A673 (cell line): Measurements from ENCODE around the gene LIPI. TPM values are rescaled to one million over a fixed set of nuclear protein-coding genes. Genes with fewer than 3 reads are reported as not detected.

Source experiments
- BruUV-seq: library from RNA; stranded (reverse); fragments of 400-500 nt; replicated peaks from 2 replicates; lab custom pipeline; 2021; lab: Mats Ljungman, UMichigan
- CTCF ChIA-PET: fragments of 300-600 bp; sonication (Branson Sonifier 250); formaldehyde crosslinking; loops from one replicate; lab custom pipeline; 2022; ENCODE audit warnings: antibody characterized with exemption; lab: Charles Lee
- POLR2A ChIA-PET: fragments of 300-600 bp; sonication (Branson Sonifier 250); formaldehyde crosslinking; loops from one replicate; lab custom pipeline; 2022; ENCODE audit warnings: antibody characterized with exemption; ENCODE audit not compliant: low non-redundant PET; lab: Charles Lee
- DNase-seq: peaks from one replicate; pipeline ENCODE4 v3.0.0-alpha.2; 2015; ENCODE audit warnings: low spot score
- H3K27ac ChIP-seq: fragments of 200-600 bp; sonication (generic); 2 replicates; pipeline ENCODE4 v1.5.1; 2016; ENCODE audit warnings: mixed run types, low read depth, mild to moderate bottlenecking, mixed read lengths, antibody characterized with exemption, low read length; ENCODE audit not compliant: poor library complexity, severe bottlenecking
- H3K27me3 ChIP-seq: fragments of 200-600 bp; sonication (generic); replicated peaks from 2 replicates; pipeline ENCODE4 v1.6.1; 2017; ENCODE audit warnings: mixed run types, low read depth, mild to moderate bottlenecking, mixed read lengths, antibody characterized with exemption, low read length; ENCODE audit not compliant: insufficient read depth, poor library complexity
- H3K36me3 ChIP-seq: fragments of 200-600 bp; sonication (generic); 2 replicates; pipeline ENCODE4 v1.6.1; 2016; ENCODE audit warnings: mixed run types, mild to moderate bottlenecking, mixed read lengths, antibody characterized with exemption, low read length; ENCODE audit not compliant: insufficient read depth, poor library complexity, severe bottlenecking
- H3K4me1 ChIP-seq: fragments of 200-600 bp; sonication (generic); 2 replicates; pipeline ENCODE4 v1.6.1; 2017; ENCODE audit warnings: mixed run types, mild to moderate bottlenecking, mixed read lengths, antibody characterized with exemption, low read length; ENCODE audit not compliant: insufficient read depth, poor library complexity, severe bottlenecking
- H3K4me3 ChIP-seq: fragments of 200-600 bp; sonication (generic); 2 replicates; pipeline ENCODE4 v1.5.1; 2016; ENCODE audit warnings: low read depth, mixed run types, mild to moderate bottlenecking, mixed read lengths, low read length; ENCODE audit not compliant: poor library complexity, severe bottlenecking
- H3K9me3 ChIP-seq: fragments of 200-600 bp; sonication (generic); 2 replicates; pipeline ENCODE4 v1.6.1; 2016; ENCODE audit warnings: mixed run types, low read depth, mild to moderate bottlenecking, mixed read lengths, antibody characterized with exemption, low read length; ENCODE audit not compliant: poor library complexity, severe bottlenecking
- EZH2 ChIP-seq: fragments of 200-600 bp; sonication (generic); IDR thresholded peaks from 2 replicates; pipeline ENCODE4 v1.6.1; 2017; ENCODE audit warnings: borderline replicate concordance, low read depth, mild to moderate bottlenecking, mixed read lengths, antibody characterized with exemption, low read length; ENCODE audit not compliant: poor library complexity, severe bottlenecking
- intact Hi-C: fragments of 100-400 bp; cut with micrococcal nuclease; formaldehyde crosslinking; loops from one replicate; pipeline ENCODE4 v1.10.0; 2022; ENCODE audit not compliant: unreplicated experiment
- total RNA-seq: library from RNA; stranded (reverse); gene quantifications from 2 replicates; pipeline ENCODE4 v1.2.3, GENCODE V29; 2021
- TF ChIP-seq, protein P1 (sequence below): fragments of 300-800, 200-600 bp; sonication (generic); conservative IDR thresholded peaks from 2 replicates; pipeline ENCODE4 v1.5.1; 2017; ENCODE audit warnings: low read depth, mild to moderate bottlenecking, antibody characterized with exemption, low read length, moderate library complexity, mixed read lengths

The LIPI gene
- total RNA-seq, 1 experiment from 2014 or later = 138 TPM

DNA sequence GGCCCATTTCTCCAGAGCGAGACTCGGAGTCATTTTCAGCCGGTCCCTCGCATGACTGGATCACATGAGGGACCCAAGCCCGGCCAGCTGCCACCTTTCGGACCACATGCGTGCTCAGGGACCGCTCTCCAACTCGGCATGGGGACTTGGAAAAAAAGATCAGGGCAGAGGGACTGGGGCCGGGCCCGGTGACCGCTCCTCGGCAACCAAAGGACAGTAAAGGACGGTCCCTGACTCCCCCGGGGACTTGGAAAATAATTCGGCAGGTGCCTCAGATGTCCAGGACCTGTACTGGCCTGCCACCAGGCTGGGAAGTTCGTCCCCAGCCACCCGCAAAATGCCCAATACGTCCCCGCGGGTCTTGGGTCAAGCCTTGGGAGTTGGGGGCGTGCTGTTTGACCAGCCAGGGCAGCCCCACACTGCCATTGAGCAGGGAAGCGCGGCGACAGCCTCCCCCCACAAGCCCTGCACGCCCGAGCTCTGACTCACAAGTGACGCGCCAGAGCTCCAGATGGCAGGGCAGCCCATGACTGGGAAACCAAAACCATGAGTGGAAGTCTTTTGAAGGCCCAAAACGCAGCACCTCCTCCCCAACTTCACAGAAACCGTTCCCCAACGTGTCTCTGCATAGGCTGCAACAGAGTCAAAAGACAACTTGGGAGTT lies 134.5 kb downstream of the LIPI start:
- Histone ChIP-seq H3K4me3 (no peak overlapping the region), H3K4me1 (no peaks in the 10 kb centered on the region), H3K27me3 (no peaks in the 10 kb centered on the region), H3K36me3 (no peaks in the 10 kb centered on the region), H3K9me3 (no peaks in the 10 kb centered on the region), H3K27ac (no peak overlapping the region)
- TF ChIP-seq, protein P1, sequence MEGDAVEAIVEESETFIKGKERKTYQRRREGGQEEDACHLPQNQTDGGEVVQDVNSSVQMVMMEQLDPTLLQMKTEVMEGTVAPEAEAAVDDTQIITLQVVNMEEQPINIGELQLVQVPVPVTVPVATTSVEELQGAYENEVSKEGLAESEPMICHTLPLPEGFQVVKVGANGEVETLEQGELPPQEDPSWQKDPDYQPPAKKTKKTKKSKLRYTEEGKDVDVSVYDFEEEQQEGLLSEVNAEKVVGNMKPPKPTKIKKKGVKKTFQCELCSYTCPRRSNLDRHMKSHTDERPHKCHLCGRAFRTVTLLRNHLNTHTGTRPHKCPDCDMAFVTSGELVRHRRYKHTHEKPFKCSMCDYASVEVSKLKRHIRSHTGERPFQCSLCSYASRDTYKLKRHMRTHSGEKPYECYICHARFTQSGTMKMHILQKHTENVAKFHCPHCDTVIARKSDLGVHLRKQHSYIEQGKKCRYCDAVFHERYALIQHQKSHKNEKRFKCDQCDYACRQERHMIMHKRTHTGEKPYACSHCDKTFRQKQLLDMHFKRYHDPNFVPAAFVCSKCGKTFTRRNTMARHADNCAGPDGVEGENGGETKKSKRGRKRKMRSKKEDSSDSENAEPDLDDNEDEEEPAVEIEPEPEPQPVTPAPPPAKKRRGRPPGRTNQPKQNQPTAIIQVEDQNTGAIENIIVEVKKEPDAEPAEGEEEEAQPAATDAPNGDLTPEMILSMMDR = no peak
- no peak for TF ChIP-seq EZH2
- BruUV-seq = no TSS peak
- DNase-seq = no peak
- ChIA-PET POLR2A (no interaction called here), CTCF (no interaction called here)
- intact Hi-C loops = no loop called here

DNA sequence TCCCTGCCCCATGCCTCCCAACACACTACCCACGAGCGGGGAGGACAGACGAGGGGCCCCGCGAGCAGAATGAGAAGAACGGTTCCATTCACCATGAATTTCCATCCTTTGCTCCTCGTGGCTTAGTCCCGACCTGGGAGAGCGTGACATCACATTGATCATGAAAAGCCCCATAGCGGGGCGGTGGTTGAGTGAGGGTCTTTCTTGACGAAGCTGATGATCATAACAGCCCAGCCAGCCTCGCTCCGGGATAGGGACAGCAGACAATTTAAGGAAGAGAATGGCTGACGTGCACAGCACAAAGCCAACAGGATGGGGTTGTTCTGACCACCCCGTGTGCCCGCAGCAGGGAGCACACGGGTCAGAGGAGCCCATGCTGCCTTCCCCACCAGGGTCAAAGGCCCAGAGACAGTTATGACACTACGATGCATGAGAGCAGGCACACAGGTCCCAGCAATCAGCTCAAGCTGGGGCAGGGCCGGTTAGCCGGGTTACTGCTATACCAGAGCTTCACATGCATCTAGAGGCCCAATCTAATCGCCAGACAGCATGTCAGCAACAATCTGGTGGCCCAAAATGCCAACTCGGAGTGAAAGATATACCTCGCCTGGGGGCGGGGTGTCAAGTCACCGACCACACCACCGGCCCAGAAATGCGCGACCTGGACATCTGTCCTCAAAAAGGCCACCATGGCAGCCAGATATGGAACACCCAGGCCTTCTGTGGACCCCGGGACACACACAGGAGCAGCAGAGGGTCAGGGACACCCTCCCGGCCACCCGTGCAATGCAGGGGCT lies 135.2 kb downstream of the LIPI start:
- no TSS peak for BruUV-seq
- POLR2A ChIA-PET = no interaction called here
- no peaks in the 10 kb centered on the region for H3K4me1 ChIP-seq
- H3K27ac ChIP-seq = no peak overlapping the region
- no peaks in the 10 kb centered on the region for H3K9me3 ChIP-seq
- CTCF ChIA-PET = no interaction called here
- intact Hi-C loops = no loop called here
- no peak overlapping the region for H3K4me3 ChIP-seq
- DNase-seq = no peak
- no peaks in the 10 kb centered on the region for H3K36me3 ChIP-seq
- no peaks in the 10 kb centered on the region for H3K27me3 ChIP-seq
- TF ChIP-seq, protein P1 = no peak
- no peak for TF ChIP-seq EZH2

DNA sequence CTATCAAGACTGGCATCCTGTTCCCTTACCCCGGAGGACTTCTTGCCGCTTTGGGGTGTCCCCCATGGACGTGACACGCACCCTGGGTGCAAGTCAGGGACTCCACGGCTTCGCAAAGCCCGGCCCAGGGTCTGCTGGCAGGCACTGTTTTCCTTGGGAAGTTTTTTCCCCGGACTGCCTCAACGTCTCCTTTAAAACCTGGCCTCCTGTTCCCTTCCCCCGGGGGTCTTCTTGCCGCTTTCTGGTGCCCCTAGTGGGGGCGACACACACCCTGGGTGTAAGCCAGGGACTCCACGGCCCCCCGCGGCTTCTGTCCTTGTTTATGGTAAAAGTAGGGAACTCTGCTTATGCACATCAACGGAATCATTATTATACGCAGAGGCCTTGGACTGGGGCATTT lies 136.6 kb downstream of the LIPI start:
- H3K36me3 ChIP-seq = no peaks in the 10 kb centered on the region
- BruUV-seq = no TSS peak
- no peak overlapping the region for H3K4me3 ChIP-seq
- no peaks in the 10 kb centered on the region for H3K27me3 ChIP-seq
- TF ChIP-seq, protein P1 = no peak
- TF ChIP-seq EZH2 = no peak
- CTCF ChIA-PET = no interaction called here
- intact Hi-C loops = no loop called here
- POLR2A ChIA-PET = no interaction called here
- H3K4me1 ChIP-seq = no peaks in the 10 kb centered on the region
- no peak for DNase-seq
- H3K27ac ChIP-seq = no peak overlapping the region
- H3K9me3 ChIP-seq = no peaks in the 10 kb centered on the region
